Measurements from ENCODE around the gene KRT7.

Gene KRT7

DNA sequence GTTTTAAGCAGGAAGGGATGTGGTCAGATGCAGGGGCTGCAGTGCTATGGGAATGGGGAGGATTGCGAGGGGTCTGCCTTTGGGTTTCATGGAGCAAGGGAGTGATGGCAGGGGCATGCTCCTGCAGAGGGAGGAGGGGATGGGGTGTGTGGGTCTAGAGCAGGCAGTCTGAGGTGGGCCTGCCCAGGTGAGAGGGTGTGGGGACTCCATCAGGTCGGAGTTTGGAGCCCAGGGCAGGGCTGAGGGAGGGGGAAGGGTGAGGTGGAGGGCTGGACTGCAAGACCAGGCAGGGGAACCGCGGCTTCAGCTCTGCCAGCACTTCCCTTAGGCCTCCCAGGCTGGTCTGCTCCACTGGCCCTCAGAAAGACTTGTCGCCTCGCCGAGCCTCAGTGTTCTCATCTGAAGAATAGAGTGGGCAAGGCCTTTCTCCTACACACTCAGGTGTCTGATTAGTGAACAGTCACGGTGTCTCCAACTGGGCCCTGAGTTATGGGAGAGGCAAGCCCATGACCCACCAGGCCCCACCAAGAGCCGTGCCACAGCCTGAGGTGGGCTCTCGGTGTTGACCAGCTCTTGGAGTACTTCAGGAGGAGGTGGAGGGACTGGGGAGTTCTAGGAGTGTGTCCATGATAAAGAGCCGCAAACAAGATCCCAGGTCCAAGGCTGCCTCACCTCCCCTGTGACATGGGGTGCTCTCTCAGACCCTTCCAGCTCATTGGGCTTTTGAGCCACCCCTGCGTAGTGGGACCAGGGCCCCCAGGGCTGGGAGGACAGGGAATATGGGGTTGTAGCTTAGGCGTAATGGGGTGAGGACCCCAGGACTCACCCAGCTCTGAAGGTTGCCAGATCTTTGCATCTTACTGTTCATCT is 21.1 kb upstream of the KRT7 start:
- H3K4me3 ChIP-seq (ENCODE audit: low read length): no peak overlapping the region

DNA sequence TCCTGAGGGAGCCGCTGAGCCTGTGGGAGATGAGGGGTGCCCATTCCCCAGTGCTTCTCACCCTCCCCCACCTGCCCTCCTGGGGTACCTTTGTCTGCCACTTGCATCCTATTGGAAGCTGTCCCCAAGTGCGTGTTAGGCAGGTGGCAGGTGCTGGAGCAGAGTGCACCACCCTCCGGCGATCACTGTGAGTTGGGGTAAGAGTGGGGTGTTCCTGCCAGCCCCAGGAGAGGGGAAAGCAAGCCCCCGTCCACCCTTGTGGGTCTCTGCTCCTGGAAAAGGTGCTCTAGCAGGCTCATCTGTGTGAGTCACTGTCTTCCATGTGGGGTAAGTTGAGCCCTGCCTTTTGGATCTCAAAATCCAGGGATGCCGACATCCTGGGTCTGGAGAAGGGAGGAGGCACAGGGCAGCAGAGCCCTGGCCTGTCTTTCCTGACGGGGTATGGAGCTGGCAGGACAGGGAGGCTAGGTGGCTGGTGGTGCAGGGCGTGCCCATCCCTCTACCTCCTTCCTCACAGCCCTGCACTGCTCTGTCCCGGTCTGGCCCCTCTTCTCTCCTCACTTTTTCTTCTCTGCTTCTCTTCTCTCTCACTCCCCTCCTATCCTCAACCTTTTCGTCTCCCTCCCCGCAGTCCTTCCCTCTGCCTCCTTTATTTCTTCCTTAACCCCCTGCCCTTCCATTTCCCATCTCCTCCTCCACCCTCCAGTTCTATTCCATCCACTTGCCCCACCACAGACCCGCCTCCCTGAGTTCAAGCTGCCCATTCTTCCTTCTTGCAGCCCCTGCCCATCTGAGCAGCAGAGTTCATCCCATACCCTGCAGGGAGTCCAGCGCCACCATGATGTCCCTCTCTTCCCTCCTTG is 20.1 kb upstream of the KRT7 start:
- Histone ChIP-seq H3K9me3 (ENCODE audit: low read length) (no peaks in the 10 kb centered on the region), H3K36me3 (ENCODE audit: insufficient read depth, low read length) (no peaks in the 10 kb centered on the region), H3K4me1 (ENCODE audit: insufficient read depth, low read length) (no peaks in the 10 kb centered on the region), H2AFZ (ENCODE audit: low read depth, low read length) (no peak overlapping the region), H3K27me3 (ENCODE audit: insufficient read depth, low read length) (peaks cover 10% of the 10 kb centered on the region), H3K4me3 (ENCODE audit: low read length) (no peak overlapping the region)

More for the DNA sequence above, 21.1 kb upstream of the KRT7 start:
- no peaks in the 10 kb centered on the region for H3K4me1 ChIP-seq (ENCODE audit: insufficient read depth, low read length)
- no peaks in the 10 kb centered on the region for H3K9me3 ChIP-seq (ENCODE audit: low read length)
- H3K27me3 ChIP-seq (ENCODE audit: insufficient read depth, low read length): peaks cover 7% of the 10 kb centered on the region
- H3K36me3 ChIP-seq (ENCODE audit: insufficient read depth, low read length): no peaks in the 10 kb centered on the region
- no peak overlapping the region for H2AFZ ChIP-seq (ENCODE audit: low read depth, low read length)

DNA sequence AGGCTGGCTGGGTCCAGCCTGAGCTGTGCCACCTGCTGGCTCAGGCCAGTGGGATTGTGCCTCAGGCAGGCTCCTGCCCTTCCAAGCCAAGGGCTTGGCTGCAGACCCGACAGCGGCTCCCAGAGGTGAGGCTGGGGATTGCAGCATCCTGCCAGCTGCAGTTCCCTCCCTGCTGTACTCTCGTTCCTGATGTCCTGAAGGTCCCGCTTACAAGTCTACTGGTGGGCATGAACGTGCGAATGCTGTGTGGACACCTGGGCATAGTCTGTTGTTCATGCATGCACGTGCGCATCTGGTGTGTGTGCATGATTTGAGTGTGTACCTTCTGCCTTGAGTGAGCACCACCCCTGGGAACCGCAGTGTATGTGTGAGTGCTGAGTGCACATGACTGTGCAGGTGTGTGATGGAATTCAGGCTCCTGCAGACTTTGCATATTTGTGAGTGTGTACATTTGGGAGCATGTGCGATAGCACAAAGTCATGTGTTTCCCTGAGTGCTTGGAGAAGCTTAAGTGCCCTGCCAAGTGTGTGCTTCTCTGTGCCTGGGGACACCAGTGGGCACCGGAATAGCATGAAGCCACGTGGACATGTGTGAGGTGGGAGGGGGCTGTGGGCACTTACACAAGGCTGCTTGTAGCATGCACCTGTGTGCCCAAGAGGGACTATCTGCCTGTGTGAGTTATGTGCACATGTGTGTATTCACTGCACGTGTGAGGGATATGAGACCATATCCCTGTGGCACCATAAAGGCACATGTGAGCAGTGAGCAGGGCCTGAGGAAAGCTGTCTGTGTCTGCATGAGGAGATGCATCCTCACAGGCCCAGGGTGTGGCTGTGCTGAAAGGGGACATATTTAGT is 19.3 kb upstream of the KRT7 start:
- no peaks in the 10 kb centered on the region for H3K36me3 ChIP-seq (ENCODE audit: insufficient read depth, low read length)
- H2AFZ ChIP-seq (ENCODE audit: low read depth, low read length): no peak overlapping the region
- no peaks in the 10 kb centered on the region for H3K4me1 ChIP-seq (ENCODE audit: insufficient read depth, low read length)
- H3K4me3 ChIP-seq (ENCODE audit: low read length): no peak overlapping the region
- peaks cover 10% of the 10 kb centered on the region for H3K27me3 ChIP-seq (ENCODE audit: insufficient read depth, low read length)
- no peaks in the 10 kb centered on the region for H3K9me3 ChIP-seq (ENCODE audit: low read length)

DNA sequence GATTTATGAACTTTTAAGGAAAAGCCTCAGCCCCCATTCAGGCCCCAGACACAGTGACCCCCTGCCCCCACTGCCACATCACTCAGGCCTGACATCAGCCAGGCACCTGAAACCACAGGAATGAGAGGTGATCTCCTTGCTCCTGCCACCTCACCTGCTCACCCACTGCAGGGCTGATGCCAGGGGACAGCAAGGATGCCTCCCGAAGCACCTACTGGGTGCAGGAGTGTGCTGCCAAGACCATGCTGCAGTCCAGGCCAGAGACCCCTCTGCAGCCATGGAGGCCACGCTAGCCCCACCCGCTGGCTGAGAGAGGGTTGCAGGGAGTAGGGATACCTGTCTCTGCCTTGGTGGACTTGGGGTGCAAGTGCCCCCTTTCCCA is 18.6 kb upstream of the KRT7 start:
- H2AFZ ChIP-seq (ENCODE audit: low read depth, low read length): no peak overlapping the region
- H3K9me3 ChIP-seq (ENCODE audit: low read length): no peaks in the 10 kb centered on the region
- H3K4me1 ChIP-seq (ENCODE audit: insufficient read depth, low read length): no peaks in the 10 kb centered on the region
- H3K4me3 ChIP-seq (ENCODE audit: low read length): no peak overlapping the region
- peaks cover 10% of the 10 kb centered on the region for H3K27me3 ChIP-seq (ENCODE audit: insufficient read depth, low read length)
- H3K36me3 ChIP-seq (ENCODE audit: insufficient read depth, low read length): no peaks in the 10 kb centered on the region

DNA sequence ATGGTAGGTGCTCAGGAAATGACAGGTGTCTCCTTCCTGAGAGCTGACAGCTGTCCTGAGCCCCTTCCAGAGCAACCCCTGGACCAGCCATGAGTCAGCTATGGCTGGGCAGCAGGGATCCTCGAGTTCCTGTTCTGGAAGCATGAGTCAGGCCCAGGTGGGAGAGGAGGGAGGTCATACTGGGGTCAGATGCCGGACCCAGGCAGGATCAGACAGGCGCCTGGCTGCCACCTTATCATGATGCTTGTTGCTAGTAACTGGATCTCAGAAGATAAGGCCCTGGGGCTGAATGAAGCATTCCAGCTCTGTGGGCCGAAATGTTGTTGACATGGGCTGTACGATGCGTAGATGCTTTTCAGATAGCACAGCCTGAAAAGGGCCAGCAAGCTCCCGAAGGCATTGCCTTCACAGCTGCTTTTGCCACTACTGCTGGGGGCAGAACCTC is 17.4 kb upstream of the KRT7 start:
- Histone ChIP-seq H3K9me3 (ENCODE audit: low read length) (no peaks in the 10 kb centered on the region), H3K36me3 (ENCODE audit: insufficient read depth, low read length) (no peaks in the 10 kb centered on the region), H3K27me3 (ENCODE audit: insufficient read depth, low read length) (peaks cover 7% of the 10 kb centered on the region), H2AFZ (ENCODE audit: low read depth, low read length) (no peak overlapping the region), H3K4me1 (ENCODE audit: insufficient read depth, low read length) (no peaks in the 10 kb centered on the region), H3K4me3 (ENCODE audit: low read length) (no peak overlapping the region)

DNA sequence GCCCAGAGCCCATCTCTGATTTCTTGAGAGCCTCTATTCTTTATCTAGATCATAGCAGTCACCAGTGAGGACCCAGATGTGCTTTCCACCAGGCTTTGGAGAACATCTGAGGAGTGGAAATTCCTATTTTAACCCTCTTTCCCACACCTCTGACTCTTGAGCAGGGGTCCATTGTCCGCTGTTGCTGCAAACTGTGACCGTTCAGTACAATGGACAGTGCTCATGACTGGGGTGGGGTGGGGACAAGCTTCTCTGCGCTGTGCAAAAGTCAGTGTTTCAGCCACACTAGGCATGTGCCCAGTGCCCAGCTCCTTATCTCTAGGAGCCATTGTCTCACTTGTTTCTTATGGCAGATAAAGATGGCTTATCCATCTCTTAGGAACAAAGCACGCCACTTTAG is 16.9 kb upstream of the KRT7 start:
- H3K36me3 ChIP-seq (ENCODE audit: insufficient read depth, low read length): no peaks in the 10 kb centered on the region
- peaks cover 7% of the 10 kb centered on the region for H3K27me3 ChIP-seq (ENCODE audit: insufficient read depth, low read length)
- no peak overlapping the region for H3K4me3 ChIP-seq (ENCODE audit: low read length)
- no peak overlapping the region for H2AFZ ChIP-seq (ENCODE audit: low read depth, low read length)
- no peaks in the 10 kb centered on the region for H3K9me3 ChIP-seq (ENCODE audit: low read length)
- H3K4me1 ChIP-seq (ENCODE audit: insufficient read depth, low read length): no peaks in the 10 kb centered on the region

DNA sequence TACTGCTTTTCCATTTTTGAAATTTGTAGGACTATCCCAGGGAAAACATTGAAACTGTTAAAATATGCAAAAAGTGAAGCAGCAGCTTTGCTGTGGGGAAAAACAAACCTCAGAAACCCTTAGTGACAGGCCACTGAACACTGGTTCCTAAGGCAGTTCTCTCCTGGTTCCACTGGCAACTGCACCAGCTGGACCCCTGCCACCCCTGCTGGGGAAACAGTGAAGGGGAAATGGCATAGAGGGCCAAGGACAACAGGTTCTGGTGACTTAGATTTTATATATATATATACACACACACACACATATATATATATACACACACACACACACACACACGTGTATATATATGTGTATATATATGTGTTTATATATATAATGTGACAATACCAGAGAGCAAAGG is 16.2 kb upstream of the KRT7 start:
- no peaks in the 10 kb centered on the region for H3K36me3 ChIP-seq (ENCODE audit: insufficient read depth, low read length)
- no peak overlapping the region for H2AFZ ChIP-seq (ENCODE audit: low read depth, low read length)
- peaks cover 7% of the 10 kb centered on the region for H3K27me3 ChIP-seq (ENCODE audit: insufficient read depth, low read length)
- no peak overlapping the region for H3K4me3 ChIP-seq (ENCODE audit: low read length)
- no peaks in the 10 kb centered on the region for H3K9me3 ChIP-seq (ENCODE audit: low read length)
- H3K4me1 ChIP-seq (ENCODE audit: insufficient read depth, low read length): no peaks in the 10 kb centered on the region

DNA sequence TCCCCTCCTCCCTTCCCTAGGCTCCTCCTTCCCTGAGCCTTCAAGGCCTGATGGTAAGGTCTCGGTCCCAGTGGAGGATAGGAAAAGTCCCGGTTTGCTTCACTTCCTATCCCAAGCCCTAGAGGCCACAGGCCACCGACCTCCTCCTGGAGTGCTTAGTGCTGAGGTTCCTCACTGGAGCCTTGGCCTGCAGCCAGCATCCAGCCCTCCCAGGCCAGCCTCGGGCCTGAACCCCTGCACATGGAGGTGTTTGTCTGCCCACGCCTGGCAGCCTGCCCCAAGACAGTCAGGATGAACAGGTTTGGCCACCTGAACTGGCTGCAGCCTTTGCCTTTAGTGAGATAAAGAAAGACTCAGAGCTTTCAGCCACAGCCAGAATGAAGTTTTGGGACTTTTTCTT is 15.8 kb upstream of the KRT7 start:
- H3K4me3 ChIP-seq (ENCODE audit: low read length): no peak overlapping the region
- no peaks in the 10 kb centered on the region for H3K36me3 ChIP-seq (ENCODE audit: insufficient read depth, low read length)
- no peak overlapping the region for H2AFZ ChIP-seq (ENCODE audit: low read depth, low read length)
- H3K9me3 ChIP-seq (ENCODE audit: low read length): no peaks in the 10 kb centered on the region
- peaks cover 11% of the 10 kb centered on the region for H3K27me3 ChIP-seq (ENCODE audit: insufficient read depth, low read length)
- H3K4me1 ChIP-seq (ENCODE audit: insufficient read depth, low read length): no peaks in the 10 kb centered on the region

DNA sequence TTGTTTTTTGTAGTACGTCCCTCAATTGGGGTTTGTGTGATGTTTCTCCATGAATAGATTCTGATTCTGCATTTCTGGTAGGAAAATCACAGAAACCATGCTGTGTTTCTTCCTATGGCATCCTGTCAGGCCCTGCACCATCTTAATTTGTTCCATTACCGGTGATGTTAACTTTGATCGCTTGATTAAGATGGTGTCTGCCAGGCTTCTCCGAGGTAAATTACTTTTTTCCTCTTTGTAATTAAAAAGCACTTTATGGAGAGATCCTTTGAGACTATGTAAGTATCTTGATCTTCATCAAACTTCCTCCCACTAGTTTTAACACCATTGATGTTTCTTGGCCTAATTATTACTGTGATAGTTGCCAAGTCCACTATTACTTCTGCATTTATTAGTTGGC is 15.0 kb upstream of the KRT7 start:
- no peaks in the 10 kb centered on the region for H3K9me3 ChIP-seq (ENCODE audit: low read length)
- H2AFZ ChIP-seq (ENCODE audit: low read depth, low read length): no peak overlapping the region
- H3K36me3 ChIP-seq (ENCODE audit: insufficient read depth, low read length): no peaks in the 10 kb centered on the region
- no peaks in the 10 kb centered on the region for H3K4me1 ChIP-seq (ENCODE audit: insufficient read depth, low read length)
- H3K27me3 ChIP-seq (ENCODE audit: insufficient read depth, low read length): peaks cover 11% of the 10 kb centered on the region
- no peak overlapping the region for H3K4me3 ChIP-seq (ENCODE audit: low read length)

DNA sequence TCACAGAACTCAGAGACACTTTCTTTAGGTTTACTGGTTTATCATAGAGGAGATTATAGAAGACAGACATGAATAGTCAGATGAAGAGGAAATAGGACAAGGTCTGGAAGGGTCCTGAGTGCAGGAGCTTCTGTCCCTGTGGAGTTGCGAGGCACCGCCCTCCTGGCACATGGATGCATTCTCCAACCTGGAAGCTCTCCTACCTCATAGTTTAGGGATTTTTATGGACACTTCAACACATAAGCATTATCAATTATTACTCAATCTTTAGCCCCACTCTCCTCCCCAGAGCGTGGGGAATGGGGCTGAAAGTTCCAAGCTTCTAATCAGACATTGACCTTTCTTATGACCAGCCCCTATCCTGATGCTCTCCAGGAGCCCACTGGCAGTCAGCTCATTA is 12.6 kb upstream of the KRT7 start:
- H3K4me3 ChIP-seq (ENCODE audit: low read length): no peak overlapping the region
- H3K9me3 ChIP-seq (ENCODE audit: low read length): no peaks in the 10 kb centered on the region
- peaks cover 11% of the 10 kb centered on the region for H3K27me3 ChIP-seq (ENCODE audit: insufficient read depth, low read length)
- no peaks in the 10 kb centered on the region for H3K36me3 ChIP-seq (ENCODE audit: insufficient read depth, low read length)
- no peaks in the 10 kb centered on the region for H3K4me1 ChIP-seq (ENCODE audit: insufficient read depth, low read length)
- H2AFZ ChIP-seq (ENCODE audit: low read depth, low read length): no peak overlapping the region

DNA sequence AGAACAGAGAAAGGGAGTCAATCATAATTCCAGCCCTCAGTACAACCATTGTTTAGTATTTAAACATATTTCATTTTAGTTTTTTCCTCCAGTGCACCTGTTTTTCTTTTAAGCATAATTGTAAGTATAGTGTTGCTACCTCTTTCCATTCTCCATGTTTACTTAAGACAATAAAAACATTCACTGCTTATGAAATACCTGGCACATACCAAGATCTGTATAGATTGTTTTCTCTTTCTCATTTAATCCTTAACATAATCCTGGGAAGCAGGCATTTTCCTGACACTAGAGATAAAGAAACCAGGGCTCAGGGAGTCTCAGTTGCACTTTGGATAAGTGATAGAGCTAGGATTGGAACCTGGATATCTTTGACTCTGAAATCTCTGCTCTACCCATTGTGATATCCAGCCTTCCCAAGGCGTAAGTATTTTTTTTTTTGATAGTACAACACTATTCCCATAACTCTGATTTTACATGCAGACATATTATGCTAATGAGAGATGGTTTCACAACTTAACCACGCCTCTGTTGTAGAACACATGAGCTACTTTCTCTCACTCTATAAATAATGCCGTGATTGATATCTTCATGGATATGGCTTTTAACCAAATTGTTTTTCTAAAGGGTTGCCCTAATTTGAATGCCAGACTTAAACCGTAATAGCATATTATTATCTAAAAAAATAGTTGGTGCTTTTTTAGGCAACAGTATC is 11.8 kb upstream of the KRT7 start:
- Histone ChIP-seq H3K4me3 (ENCODE audit: low read length) (no peak overlapping the region), H3K4me1 (ENCODE audit: insufficient read depth, low read length) (no peaks in the 10 kb centered on the region), H3K27me3 (ENCODE audit: insufficient read depth, low read length) (peaks cover 11% of the 10 kb centered on the region), H2AFZ (ENCODE audit: low read depth, low read length) (no peak overlapping the region), H3K36me3 (ENCODE audit: insufficient read depth, low read length) (no peaks in the 10 kb centered on the region), H3K9me3 (ENCODE audit: low read length) (no peaks in the 10 kb centered on the region)

DNA sequence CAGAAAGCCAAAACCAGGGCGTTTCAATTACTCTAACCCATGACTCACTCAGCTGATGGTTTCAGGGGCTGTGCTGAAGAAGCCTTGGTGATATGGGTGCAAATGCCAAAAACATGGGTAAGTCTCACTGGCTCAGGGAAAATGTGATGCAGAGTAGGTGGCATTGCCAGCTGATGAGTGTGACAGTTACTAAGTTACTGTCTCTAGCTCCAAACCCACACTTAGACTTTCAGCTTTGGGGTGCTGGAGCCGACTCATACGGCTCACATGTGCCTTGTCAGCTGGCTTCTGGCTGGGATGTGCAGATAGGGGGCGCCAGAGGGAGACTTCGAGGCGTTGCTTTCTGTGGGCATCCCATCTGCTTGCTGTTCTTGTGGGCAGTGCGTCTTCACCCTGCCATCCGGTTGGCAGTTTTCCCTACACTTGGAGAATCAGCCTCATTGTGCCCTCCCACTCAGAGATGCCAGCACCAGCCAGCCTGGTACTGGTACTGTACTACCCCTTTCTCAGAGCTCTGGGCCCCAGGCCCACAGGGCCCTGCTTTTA is 11.1 kb upstream of the KRT7 start:
- H3K36me3 ChIP-seq (ENCODE audit: insufficient read depth, low read length): no peaks in the 10 kb centered on the region
- H3K9me3 ChIP-seq (ENCODE audit: low read length): no peaks in the 10 kb centered on the region
- H3K27me3 ChIP-seq (ENCODE audit: insufficient read depth, low read length): peaks cover 7% of the 10 kb centered on the region
- no peak overlapping the region for H3K4me3 ChIP-seq (ENCODE audit: low read length)
- no peak overlapping the region for H2AFZ ChIP-seq (ENCODE audit: low read depth, low read length)
- no peaks in the 10 kb centered on the region for H3K4me1 ChIP-seq (ENCODE audit: insufficient read depth, low read length)

All from neuron (in vitro differentiated cells).